HL-60 (cell line): Measurements from ENCODE around the gene TXNDC16.

Experiments used
- GABPA ChIP-seq: IDR thresholded peaks from 2 replicates; pipeline ENCODE4 v1.6.1; 2012; ENCODE audit warnings: low read depth
- POLR2AphosphoS5 ChIP-seq: IDR thresholded peaks from 2 replicates; pipeline ENCODE4 v1.6.1; 2012; ENCODE audit warnings: low read depth
- TF ChIP-seq, protein P1 (sequence below): IDR thresholded peaks from one replicate; pipeline ENCODE4 v1.5.1; 2011; ENCODE audit warnings: low read length, control low read depth, inconsistent platforms; ENCODE audit not compliant: insufficient read depth

DNA sequence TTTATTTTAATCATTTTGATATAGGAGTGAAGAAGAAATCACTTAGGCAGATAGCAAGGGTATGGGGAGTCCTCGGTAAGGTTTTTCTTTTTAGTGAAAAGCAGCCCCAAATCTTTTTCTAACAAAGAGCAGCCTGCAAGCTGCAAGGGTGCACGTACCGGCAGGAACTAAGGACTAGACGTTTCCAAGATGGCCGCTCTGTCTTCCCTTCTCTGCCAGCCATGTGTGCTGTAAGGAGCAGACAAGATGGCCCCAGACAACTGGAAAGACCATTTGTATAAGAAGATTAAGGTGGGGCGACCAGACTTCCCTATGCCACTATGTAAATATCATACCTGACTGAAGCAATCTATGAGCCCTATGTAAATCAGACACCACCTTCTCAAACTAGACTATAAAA is 79.6 kb downstream of the TXNDC16 start:
- TF ChIP-seq, protein P1, sequence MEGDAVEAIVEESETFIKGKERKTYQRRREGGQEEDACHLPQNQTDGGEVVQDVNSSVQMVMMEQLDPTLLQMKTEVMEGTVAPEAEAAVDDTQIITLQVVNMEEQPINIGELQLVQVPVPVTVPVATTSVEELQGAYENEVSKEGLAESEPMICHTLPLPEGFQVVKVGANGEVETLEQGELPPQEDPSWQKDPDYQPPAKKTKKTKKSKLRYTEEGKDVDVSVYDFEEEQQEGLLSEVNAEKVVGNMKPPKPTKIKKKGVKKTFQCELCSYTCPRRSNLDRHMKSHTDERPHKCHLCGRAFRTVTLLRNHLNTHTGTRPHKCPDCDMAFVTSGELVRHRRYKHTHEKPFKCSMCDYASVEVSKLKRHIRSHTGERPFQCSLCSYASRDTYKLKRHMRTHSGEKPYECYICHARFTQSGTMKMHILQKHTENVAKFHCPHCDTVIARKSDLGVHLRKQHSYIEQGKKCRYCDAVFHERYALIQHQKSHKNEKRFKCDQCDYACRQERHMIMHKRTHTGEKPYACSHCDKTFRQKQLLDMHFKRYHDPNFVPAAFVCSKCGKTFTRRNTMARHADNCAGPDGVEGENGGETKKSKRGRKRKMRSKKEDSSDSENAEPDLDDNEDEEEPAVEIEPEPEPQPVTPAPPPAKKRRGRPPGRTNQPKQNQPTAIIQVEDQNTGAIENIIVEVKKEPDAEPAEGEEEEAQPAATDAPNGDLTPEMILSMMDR, result no peak
- TF ChIP-seq POLR2AphosphoS5 (no peak), GABPA (no peak)
